ENCODE measurements around the gene FGGY. TPM values are rescaled to one million over a fixed set of nuclear protein-coding genes. Genes with fewer than 3 reads are reported as not detected.

Gene FGGY
- total RNA-seq, 1 experiment from 2014 or later: 14.6 TPM

- Histone ChIP-seq H3K27ac (ENCODE audit: insufficient read length, low read depth, low read length) (no peak overlapping the region), H3K27me3 (ENCODE audit: insufficient read depth, low read length) (no peaks in the 10 kb centered on the region), H3K79me2 (ENCODE audit: insufficient read depth, low read length) (no peaks in the 10 kb centered on the region), H3K14ac (ENCODE audit: insufficient read depth, low read length) (no peak overlapping the region), H3K56ac (ENCODE audit: insufficient read length, low read depth, low read length) (no peak overlapping the region), H4K91ac (ENCODE audit: insufficient read length, low read depth, low read length) (no peak overlapping the region), H4K5ac (ENCODE audit: insufficient read length, low read depth, low read length) (no peak overlapping the region), H2BK12ac (ENCODE audit: insufficient read length, low read depth, low read length) (no peak overlapping the region), H3K79me1 (ENCODE audit: insufficient read depth, low read depth, low read length, poor library complexity, severe bottlenecking) (no peaks in the 10 kb centered on the region), H2AK5ac (ENCODE audit: insufficient read length, low read length) (no peak overlapping the region), H3K4ac (ENCODE audit: low read depth, low read length) (no peak overlapping the region), H3K18ac (ENCODE audit: insufficient read length, low read depth, low read length) (no peak overlapping the region), H3K23me2 (ENCODE audit: insufficient read length, low read depth, low read length, poor library complexity, severe bottlenecking) (no peaks in the 10 kb centered on the region), H2BK120ac (ENCODE audit: low read depth, low read length, poor library complexity, severe bottlenecking) (no peak overlapping the region), H2BK20ac (ENCODE audit: low read depth, low read length, poor library complexity, severe bottlenecking) (no peak overlapping the region), H2BK5ac (ENCODE audit: insufficient read length, low read length) (no peak overlapping the region), H3K23ac (ENCODE audit: insufficient read length, low read depth, low read length) (no peak overlapping the region), H3K9ac (ENCODE audit: extremely low read depth, insufficient read length, low read length) (no peak overlapping the region), H4K8ac (replicated peaks; ENCODE audit: insufficient read length, low read depth, low read length) (no peak overlapping the region), H2AFZ (ENCODE audit: low read length) (no peak overlapping the region), H3K4me2 (ENCODE audit: insufficient read depth, insufficient read length, low read length) (no peak overlapping the region), H3T11ph (ENCODE audit: low read length) (no peak overlapping the region), H3K9me3 (ENCODE audit: control insufficient read depth, low read depth, low read length) (no peaks in the 10 kb centered on the region), H2BK15ac (ENCODE audit: low read depth, low read length) (no peak overlapping the region), H3K4me1 (ENCODE audit: insufficient read depth, low read length) (no peaks in the 10 kb centered on the region), H4K20me1 (ENCODE audit: control insufficient read depth, insufficient read depth, insufficient read length) (no peaks in the 10 kb centered on the region)
- Mint-ChIP-seq H3K36me3 (ENCODE audit: insufficient read depth in 1 of 3, low read depth in 3 of 3) (no peaks in the 10 kb centered on the region; a peak in 2 of 7 replicates), H3K27ac (peak overlapping the region in 1 of 3 experiments; percentile 58; a peak in 1 of 7 replicates), H3K4me3 (no peak overlapping the region), H3K9me3 (no peaks in the 10 kb centered on the region), H3K4me1 (peaks cover 5 to 6% of the 10 kb centered on the region in 2 experiments; a peak in 3 of 4 replicates), H3K27me3 (ENCODE audit: low read depth) (no peaks in the 10 kb centered on the region)
- WGBS (ENCODE audit: extremely low coverage, insufficient read length, low lambda C conversion rate): no CpG with 5 or more reads among the region's 2 CpGs
- no peak for TF ChIP-seq CTCF (conservative IDR thresholded peaks at IDR 0.05)
- DNase-seq: no peak
These were observed 53.6 kb downstream of the FGGY start for GRCh38 chr1:59350521-59350920.
